ENCODE results near the gene FAM149B1. TPM values are rescaled to one million over a fixed set of nuclear protein-coding genes. Genes with fewer than 3 reads are reported as not detected.

The FAM149B1 gene
- total RNA-seq, 1 experiment from 2014 or later, result 39.1 TPM

- ATAC-seq (no peak), DNase-seq (no peak)
- POLR2A ChIA-PET (ENCODE audit: unreplicated experiment), result interaction anchor here (0.6 kb wide), 1 partner anchor 32 kb away, joined by 4 read pairs; no protein-coding TSS in a partner anchor
- BruUV-seq (replicated peaks), result no TSS peak
- Histone ChIP-seq H3F3A (ENCODE audit: low read length, unreplicated experiment) (no peaks in the 10 kb centered on the region), H3K4me1 (ENCODE audit: insufficient read depth, low read length) (peaks cover 20% of the 10 kb centered on the region), H3K4me2 (ENCODE audit: low read length) (0 out of 2 replicates have a peak overlapping the region, but pooled peaks have one; percentile 0), H3K4me3 (ENCODE audit: low read length) (no peak overlapping the region), H3K27me3 (ENCODE audit: low read length) (no peaks in the 10 kb centered on the region), H2AFZ (ENCODE audit: low read length) (no peak overlapping the region), H3K36me3 (ENCODE audit: low read depth, low read length) (peaks cover 45% of the 10 kb centered on the region), H4K20me1 (ENCODE audit: low read length) (peaks cover 34% of the 10 kb centered on the region), H3K9me3 (ENCODE audit: low read length) (no peaks in the 10 kb centered on the region), H3K27ac (ENCODE audit: low read length) (no peak overlapping the region), H3K9ac (ENCODE audit: low read length) (no peak overlapping the region), H3K9me2 (replicated peaks; ENCODE audit: low read length) (no peaks in the 10 kb centered on the region), H3K79me2 (ENCODE audit: low read length) (peaks cover 77% of the 10 kb centered on the region)
- CTCF ChIA-PET, result interaction anchor here (0.6 to 1.3 kb wide), 2 partner anchors 26 to 66 kb away, joined by 3 to 4 read pairs; no protein-coding TSS in a partner anchor
- intact Hi-C loops (cut with micrococcal nuclease), result no loop called here
- TF ChIP-seq EZH2phosphoT487 (IDR thresholded peaks at IDR 0.05; ENCODE audit: borderline replicate concordance, low read length), result no peak
- TF ChIP-seq CTCF (conservative IDR thresholded peaks at IDR 0.05; ENCODE audit: low read depth, low read length), result no peak
- TF ChIP-seq EZH2 (IDR thresholded peaks at IDR 0.05; ENCODE audit: low read length, unreplicated experiment), result no peak
Observed at GRCh38 chr10:73163096-73163495, 4.8 kb upstream of the FAM149B1 start.

DNA sequence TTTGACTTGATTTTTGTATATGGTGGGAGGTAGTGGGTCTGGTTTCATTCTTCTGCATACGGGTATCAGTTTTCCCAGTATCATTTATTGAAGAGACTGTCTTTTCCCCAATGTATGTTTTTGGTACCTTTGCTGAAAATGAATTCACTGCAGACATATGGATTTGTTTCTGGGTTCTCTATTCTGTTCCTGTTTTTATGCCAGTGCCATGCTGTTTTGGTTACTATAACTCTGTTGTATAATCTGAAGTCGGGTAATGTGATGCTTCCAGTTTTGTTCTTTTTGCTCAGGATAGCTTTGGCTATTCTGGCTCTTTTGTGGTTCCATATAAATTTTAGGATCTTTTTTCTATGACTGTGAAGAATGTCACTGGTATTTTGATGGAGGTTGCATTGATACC, 947 bp upstream of the FAM149B1 start:
- no peak for TF ChIP-seq EZH2 (IDR thresholded peaks at IDR 0.05; ENCODE audit: low read length, unreplicated experiment)
- TF ChIP-seq EZH2phosphoT487 (IDR thresholded peaks at IDR 0.05; ENCODE audit: borderline replicate concordance, low read length), result no peak
- no peak for TF ChIP-seq CTCF (conservative IDR thresholded peaks at IDR 0.05; ENCODE audit: low read depth, low read length)
- Histone ChIP-seq H3K9me2 (replicated peaks; ENCODE audit: low read length) (no peaks in the 10 kb centered on the region), H4K20me1 (ENCODE audit: low read length) (peaks cover 19% of the 10 kb centered on the region), H3K4me2 (ENCODE audit: low read length) (peak overlapping the region; percentile 75), H3K79me2 (ENCODE audit: low read length) (peaks cover 69% of the 10 kb centered on the region), H3K9me3 (ENCODE audit: low read length) (no peaks in the 10 kb centered on the region), H3K4me3 (ENCODE audit: low read length) (peak overlapping the region; percentile 76), H3K9ac (ENCODE audit: low read length) (peak overlapping the region; percentile 80), H3K4me1 (ENCODE audit: insufficient read depth, low read length) (peaks cover 25% of the 10 kb centered on the region), H3K36me3 (ENCODE audit: low read depth, low read length) (peaks cover 26% of the 10 kb centered on the region), H3K27ac (ENCODE audit: low read length) (no peak overlapping the region), H2AFZ (ENCODE audit: low read length) (no peak overlapping the region), H3F3A (ENCODE audit: low read length, unreplicated experiment) (no peaks in the 10 kb centered on the region), H3K27me3 (ENCODE audit: low read length) (no peaks in the 10 kb centered on the region)
- DNase-seq (no peak), ATAC-seq (no peak)
- POLR2A ChIA-PET (ENCODE audit: unreplicated experiment), result no interaction called here
- CTCF ChIA-PET, result no interaction called here
- intact Hi-C loops (cut with micrococcal nuclease), result no loop called here
- no TSS peak for BruUV-seq (replicated peaks)

DNA sequence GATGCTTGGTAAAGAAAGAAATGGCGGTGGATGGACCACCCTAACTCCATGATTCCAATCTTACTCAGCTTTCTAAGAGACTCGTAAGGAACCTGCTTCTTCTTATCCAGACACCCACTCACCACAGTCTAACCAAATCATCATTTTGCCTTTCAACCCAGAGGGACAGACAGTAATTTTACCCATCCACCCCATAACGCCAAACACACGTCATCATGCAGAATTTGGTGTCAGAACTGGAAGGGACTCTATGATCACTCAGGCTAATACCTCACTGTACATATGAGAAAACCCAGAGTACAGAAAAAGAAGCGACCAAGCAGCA, 499 bp upstream of the FAM149B1 start:
- H3K4me3 ChIP-seq (ENCODE audit: low read length), result peak overlapping the region; percentile 76
- peaks cover 24% of the 10 kb centered on the region for H3K4me1 ChIP-seq (ENCODE audit: insufficient read depth, low read length)
- intact Hi-C loops (cut with micrococcal nuclease), result no loop called here
- H4K20me1 ChIP-seq (ENCODE audit: low read length), result peaks cover 14% of the 10 kb centered on the region
- no peaks in the 10 kb centered on the region for H3K9me3 ChIP-seq (ENCODE audit: low read length)
- H3K36me3 ChIP-seq (ENCODE audit: low read depth, low read length), result peaks cover 21% of the 10 kb centered on the region
- no peak for TF ChIP-seq EZH2 (IDR thresholded peaks at IDR 0.05; ENCODE audit: low read length, unreplicated experiment)
- no peak for TF ChIP-seq CTCF (conservative IDR thresholded peaks at IDR 0.05; ENCODE audit: low read depth, low read length)
- TF ChIP-seq EZH2phosphoT487 (IDR thresholded peaks at IDR 0.05; ENCODE audit: borderline replicate concordance, low read length), result no peak
- H3K9ac ChIP-seq (ENCODE audit: low read length), result peak overlapping the region; percentile 80
- H3F3A ChIP-seq (ENCODE audit: low read length, unreplicated experiment), result no peaks in the 10 kb centered on the region
- ChIA-PET CTCF (interaction anchor here (2.3 kb wide), 1 partner anchor 73 kb away, joined by 19 read pairs; no protein-coding TSS in a partner anchor), POLR2A (ENCODE audit: unreplicated experiment) (interaction anchor here (1.4 kb wide), 1 partner anchor 86 kb away, joined by 5 read pairs; the partner anchor contains the start of gene MRPS16)
- TSS peak; percentile 68 for BruUV-seq (replicated peaks)
- DNase-seq (no peak), ATAC-seq (no peak)
- H3K27me3 ChIP-seq (ENCODE audit: low read length), result no peaks in the 10 kb centered on the region
- H3K27ac ChIP-seq (ENCODE audit: low read length), result peak overlapping the region; percentile 51
- H3K4me2 ChIP-seq (ENCODE audit: low read length), result peak overlapping the region; percentile 75
- peaks cover 64% of the 10 kb centered on the region for H3K79me2 ChIP-seq (ENCODE audit: low read length)
- no peaks in the 10 kb centered on the region for H3K9me2 ChIP-seq (replicated peaks; ENCODE audit: low read length)
- H2AFZ ChIP-seq (ENCODE audit: low read length), result peak overlapping the region; percentile 69

Data from PC-3 (cell line).